GM19328 (cell line): Measurements from ENCODE around the gene HSD11B1.

ENCODE experiments used
- ATAC-seq: cut with Tn5 transposase; IDR thresholded peaks from one replicate; pipeline ENCODE4 v1.9.1; 2021; ENCODE audit warnings: mild to moderate bottlenecking, moderate library complexity; ENCODE audit not compliant: unreplicated experiment

Gene HSD11B1

GRCh38 chr1:209751627-209752231 lies 47.1 kb downstream of the HSD11B1 start:
- peak; percentile 40 for ATAC-seq

- no peak for ATAC-seq
Observed at GRCh38 chr1:209752890-209753289, 48.2 kb downstream of the HSD11B1 start.

GRCh38 chr1:209755256-209755655 lies 50.6 kb downstream of the HSD11B1 start:
- no peak for ATAC-seq

GRCh38 chr1:209755926-209756614 lies 51.4 kb downstream of the HSD11B1 start, which contains the start of gene TRAF3IP3:
Gene TRAF3IP3, plus strand, starts transcription at chr1:209756053. Its CDS starts 3,987 bp downstream, at chr1:209760040.
- ATAC-seq: peak; percentile 62

- ATAC-seq: peak; percentile 34
Observed at GRCh38 chr1:209756615-209757445, 52.2 kb downstream of the HSD11B1 start.

- ATAC-seq: no peak
Observed at GRCh38 chr1:209758400-209758799, 53.8 kb downstream of the HSD11B1 start.

GRCh38 chr1:209759829-209760359 lies 55.2 kb downstream of the HSD11B1 start:
- ATAC-seq: no peak

- ATAC-seq: no peak
Observed at GRCh38 chr1:209761011-209761635, 56.5 kb downstream of the HSD11B1 start.

GRCh38 chr1:209766051-209766450 lies 61.4 kb downstream of the HSD11B1 start:
- no peak for ATAC-seq

GRCh38 chr1:209767096-209767495 lies 62.5 kb downstream of the HSD11B1 start:
- ATAC-seq: no peak

- ATAC-seq: no peak
Observed at GRCh38 chr1:209767706-209768105, 63.1 kb downstream of the HSD11B1 start.

GRCh38 chr1:209768354-209768774 lies 63.7 kb downstream of the HSD11B1 start:
- ATAC-seq: peak; percentile 80

GRCh38 chr1:209769171-209769904 lies 64.7 kb downstream of the HSD11B1 start:
- peak; percentile 68 for ATAC-seq

GRCh38 chr1:209769971-209770370 lies 65.3 kb downstream of the HSD11B1 start:
- no peak for ATAC-seq

- no peak for ATAC-seq
Observed at GRCh38 chr1:209770636-209771415, 66.2 kb downstream of the HSD11B1 start.

GRCh38 chr1:209772126-209772525 lies 67.5 kb downstream of the HSD11B1 start:
- no peak for ATAC-seq

GRCh38 chr1:209774592-209774991 lies 69.9 kb downstream of the HSD11B1 start:
- peak; percentile 69 for ATAC-seq

GRCh38 chr1:209775678-209776077 lies 71.0 kb downstream of the HSD11B1 start:
- no peak for ATAC-seq

GRCh38 chr1:209777587-209777986 lies 72.9 kb downstream of the HSD11B1 start:
- no peak for ATAC-seq
